Measurements from ENCODE around the gene SUN5. TPM values are rescaled to one million over a fixed set of nuclear protein-coding genes. Genes with fewer than 3 reads are reported as not detected.

SUN5 gene
- total and polyA plus RNA-seq, 2 donors (not counting 3 experiments of a cell fraction or from before 2014, with no cell fraction given), result not detected

- Histone ChIP-seq H3K4me3 (replicated peaks in 1 of 3; ENCODE audit: insufficient read depth in 1 of 3, low read depth in 1 of 3, low read length in 3 of 3) (no peak overlapping the region), H3K27me3 (ENCODE audit: control insufficient read depth in 2 of 2, insufficient read depth in 2 of 2, low read length in 2 of 2) (peaks cover 2 to 4% of the 10 kb centered on the region in 2 experiments), H3K27ac (ENCODE audit: insufficient read depth, low read depth, low read length) (no peak overlapping the region), H3K36me3 (ENCODE audit: control insufficient read depth in 2 of 2, extremely low read depth in 1 of 2, insufficient read depth in 2 of 2, low read length in 2 of 2) (no peaks in the 10 kb centered on the region), H4K20me1 (replicated peaks; ENCODE audit: control insufficient read depth, extremely low read depth, insufficient read depth, low read length) (no peaks in the 10 kb centered on the region), H2AFZ (ENCODE audit: low read depth, low read length) (no peak overlapping the region), H3K4me2 (ENCODE audit: insufficient read depth, low read length) (no peak overlapping the region), H3K9ac (replicated peaks; ENCODE audit: extremely low read depth, insufficient read depth, low read length) (no peak overlapping the region), H3K9me3 (replicated peaks; ENCODE audit: control insufficient read depth, insufficient read depth, low read length) (no peaks in the 10 kb centered on the region), H3K79me2 (ENCODE audit: control insufficient read depth, insufficient read depth, low read length) (no peaks in the 10 kb centered on the region), H3K4me1 (ENCODE audit: control insufficient read depth, extremely low read depth, insufficient read depth, low read length) (no peaks in the 10 kb centered on the region), H3K9me1 (replicated peaks; ENCODE audit: control insufficient read depth, extremely low read depth, insufficient read depth, low read length) (no peaks in the 10 kb centered on the region)
- TF ChIP-seq EZH2 (IDR thresholded peaks at IDR 0.05; ENCODE audit: borderline replicate concordance, low read depth, low read length, severe bottlenecking), result no peak
- TF ChIP-seq CTCF (IDR thresholded peaks at IDR 0.05; ENCODE audit: extremely low read depth in 1 of 2, insufficient read depth in 1 of 2, low read depth in 1 of 2, low read length in 2 of 2), result no peak
- no peak for TF ChIP-seq JUN (IDR thresholded peaks at IDR 0.05; ENCODE audit: borderline replicate concordance, insufficient read depth, insufficient read length, low read depth)
- TF ChIP-seq POLR2A (IDR thresholded peaks at IDR 0.05; ENCODE audit: low read depth, low read length), result no peak
- no peak for TF ChIP-seq GATA2 (IDR thresholded peaks at IDR 0.05; ENCODE audit: insufficient read depth, insufficient read length, low read depth, low read length)
- FAIRE-seq, result no peak
- DNase-seq (ENCODE audit: low read depth, low spot score), result no peak
- POLR2A ChIA-PET, result no interaction called here
- CTCF ChIA-PET, result no interaction called here
- BruUV-seq (replicated peaks), result no TSS peak
- dilution Hi-C loops (cut with MboI; ENCODE audit: extremely low pct_ligation_motif_present, low sequenced_read_pairs) (no loop called here), intact Hi-C loops (cut with micrococcal nuclease) (no loop called here)
These were observed 16.2 kb downstream of the SUN5 start for GRCh38 chr20:32988008-32988407.
